Thoracic aorta (tissue), 2 donors: Measurements from ENCODE around the gene USP49. TPM values are rescaled to one million over a fixed set of nuclear protein-coding genes. Genes with fewer than 3 reads are reported as not detected.

Experiments used
- ATAC-seq: fragments of 150-250 bp; one replicate; pipeline ENCODE4 v1.8.0; 2017; ENCODE audit warnings: low read depth; ENCODE audit not compliant: insufficient number of reproducible peaks, low FRiP score
- DNase-seq: peaks from one replicate; pipeline ENCODE4 v3.0.0-alpha.2; 2020; ENCODE audit warnings: low spot score
- H3K27ac ChIP-seq, 2 donors: fragments of 200-600 bp; sonication (generic); 1 replicate in 1 of 2; 2 replicates in 1 of 2; pipeline ENCODE4 v1.5.1; 2016; ENCODE audit warnings: mild to moderate bottlenecking in 2 of 2, moderate library complexity in 2 of 2
- H3K27me3 ChIP-seq: fragments of 200-600 bp; sonication (generic); replicated peaks from 2 replicates; pipeline ENCODE4 v1.6.0; 2016; ENCODE audit warnings: mild to moderate bottlenecking; ENCODE audit not compliant: insufficient read depth
- H3K36me3 ChIP-seq: fragments of 200-600 bp; sonication (generic); one replicate; pipeline ENCODE4 v1.5.1; 2016
- H3K4me1 ChIP-seq, 2 donors: fragments of 200-600 bp; sonication (generic); 1 replicate in 1 of 2; 2 replicates in 1 of 2; pipeline versions ENCODE4 v1.5.1 to v1.6.0; 2016; ENCODE audit warnings: low read depth in 2 of 2, mild to moderate bottlenecking in 1 of 2; ENCODE audit not compliant: control insufficient read depth in 1 of 2
- H3K4me3 ChIP-seq: fragments of 200-600 bp; sonication (generic); 2 replicates; pipeline ENCODE4 v1.5.1; 2016; ENCODE audit warnings: mild to moderate bottlenecking
- H3K9me3 ChIP-seq: fragments of 200-600 bp; sonication (generic); 2 replicates; pipeline ENCODE4 v1.5.1; 2016
- CTCF ChIP-seq: fragments of 200-600 bp; sonication (generic); IDR thresholded peaks from one replicate; pipeline ENCODE4 v1.5.1; 2019; ENCODE audit warnings: antibody characterized with exemption
- total RNA-seq, 2 donors: library from RNA; depleted of rRNA; stranded (reverse); fragments of >200 nt; gene quantifications; one replicate each; pipeline versions ENCODE4 v1.1.0 to v1.2.3, GENCODE V29; 2016

Gene USP49
- total RNA-seq, 2 donors from 2014 or later: 3.3 to 3.8 TPM

GRCh38 chr6:41780551-41781365 is 114.4 kb downstream of the USP49 start, which contains the start of gene PRICKLE4:
TSS of gene PRICKLE4 (plus strand) at chr6:41780782. CDS start at chr6:41783474, 2,692 bp downstream.
- Histone ChIP-seq H3K27ac (peak within 1 kb of the TSS; percentile 41 to 63), H3K27me3 (no peaks in the 10 kb centered on the region), H3K4me1 (peaks cover 12 to 30% of the 10 kb centered on the region in 2 donors), H3K36me3 (no peaks in the 10 kb centered on the region), H3K4me3 (peak within 1 kb of the TSS; percentile 81), H3K9me3 (no peaks in the 10 kb centered on the region)
- ATAC-seq: no peak
- no peak for DNase-seq
- no peak for TF ChIP-seq CTCF

GRCh38 chr6:41779788-41780550 is 115.2 kb downstream of the USP49 start, which contains the start of gene FRS3:
TSS of gene FRS3 (minus strand) at chr6:41779900. CDS start at chr6:41776987, 2,913 bp downstream.
- H3K27me3 ChIP-seq: no peaks in the 10 kb centered on the region
- ATAC-seq: peak; percentile 72
- peak; percentile 81 for TF ChIP-seq CTCF
- H3K36me3 ChIP-seq: peaks cover 4% of the 10 kb centered on the region
- H3K27ac ChIP-seq: peak within 1 kb of the TSS; percentile 41 to 63
- H3K9me3 ChIP-seq: no peaks in the 10 kb centered on the region
- peaks cover 10 to 22% of the 10 kb centered on the region in 2 donors for H3K4me1 ChIP-seq
- DNase-seq: peak; percentile 95
- H3K4me3 ChIP-seq: peak within 1 kb of the TSS; percentile 81

- Histone ChIP-seq H3K27ac (no peak overlapping the region), H3K4me1 (peaks cover 10 to 19% of the 10 kb centered on the region in 2 donors), H3K27me3 (no peaks in the 10 kb centered on the region), H3K4me3 (peak overlapping the region; percentile 81), H3K9me3 (no peaks in the 10 kb centered on the region), H3K36me3 (peaks cover 9% of the 10 kb centered on the region)
- ATAC-seq: peak; percentile 23
- TF ChIP-seq CTCF: no peak
- DNase-seq: no peak
Observed at GRCh38 chr6:41779336-41779735, 115.8 kb downstream of the USP49 start.

GRCh38 chr6:41778895-41779294 is 116.3 kb downstream of the USP49 start:
- Histone ChIP-seq H3K36me3 (peaks cover 12% of the 10 kb centered on the region), H3K9me3 (no peaks in the 10 kb centered on the region), H3K27me3 (no peaks in the 10 kb centered on the region), H3K4me3 (peak overlapping the region; percentile 81), H3K27ac (no peak overlapping the region), H3K4me1 (peaks cover 10 to 19% of the 10 kb centered on the region in 2 donors)
- no peak for TF ChIP-seq CTCF
- ATAC-seq (no peak), DNase-seq (no peak)
